ENCODE measurements around the gene SKI.
"Not testable (repeated sequence)": the region's sequence is repeated elsewhere in the genome, so short reads cannot be mapped to it uniquely, and the experiment has no call there.

- not testable (repeated sequence) for TF ChIP-seq EZH2 (IDR thresholded peaks at IDR 0.05); POLR2AphosphoS5 (IDR thresholded peaks at IDR 0.05; ENCODE audit: borderline replicate concordance, low read depth, low read length)
Observed at GRCh38 chr1:2296211-2296610, 68.1 kb downstream of the SKI start.

All from SK-N-MC (cell line).